ENCODE measurements around the gene PDZD2. TPM values are rescaled to one million over a fixed set of nuclear protein-coding genes. Genes with fewer than 3 reads are reported as not detected.

PDZD2 gene
- total and polyA plus RNA-seq, 2 donors (not counting 3 experiments of a cell fraction or from before 2014, with no cell fraction given), result 0.66 to 6.9 TPM

DNA sequence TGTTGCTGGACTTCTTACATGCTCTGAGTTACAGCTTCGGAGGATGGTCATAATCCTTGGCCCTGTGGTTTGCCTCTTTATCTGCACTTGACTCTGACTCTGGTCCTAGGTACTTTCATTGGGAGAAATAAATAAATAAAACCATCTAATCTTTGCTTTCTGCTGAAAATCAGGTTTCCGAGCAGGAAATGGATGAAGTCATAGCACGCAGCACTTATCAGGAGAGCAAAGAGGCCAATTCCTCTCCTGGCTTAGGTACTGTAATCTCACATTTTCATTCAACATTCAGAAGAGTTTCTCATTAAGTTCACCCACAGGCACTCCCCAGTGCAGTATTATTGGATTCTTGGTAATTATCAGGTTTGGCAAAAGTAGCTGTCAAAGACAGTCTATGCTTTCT is 430.5 kb downstream of the PDZD2 start:
- H3K4me2 ChIP-seq (ENCODE audit: insufficient read depth, low read length), result peak overlapping the region; percentile 9
- TF ChIP-seq POLR2AphosphoS5 (IDR thresholded peaks at IDR 0.05; ENCODE audit: insufficient read depth, low read depth, low read length) (no peak), POLR2A (IDR thresholded peaks at IDR 0.05; ENCODE audit: low read depth, low read length) (no peak), FOS (IDR thresholded peaks at IDR 0.05; ENCODE audit: borderline replicate concordance, insufficient read depth, low read length) (no peak), MYC (IDR thresholded peaks at IDR 0.05; ENCODE audit: low read depth, low read length) (no peak), JUN (IDR thresholded peaks at IDR 0.05; ENCODE audit: borderline replicate concordance, insufficient read depth, insufficient read length, low read depth) (peak; percentile 54), EZH2 (IDR thresholded peaks at IDR 0.05; ENCODE audit: borderline replicate concordance, low read depth, low read length, severe bottlenecking) (no peak), GATA2 (IDR thresholded peaks at IDR 0.05; ENCODE audit: insufficient read depth, insufficient read length, low read depth, low read length) (peak; percentile 27)
- TF ChIP-seq, protein P1, sequence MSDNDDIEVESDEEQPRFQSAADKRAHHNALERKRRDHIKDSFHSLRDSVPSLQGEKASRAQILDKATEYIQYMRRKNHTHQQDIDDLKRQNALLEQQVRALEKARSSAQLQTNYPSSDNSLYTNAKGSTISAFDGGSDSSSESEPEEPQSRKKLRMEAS (IDR thresholded peaks at IDR 0.05; ENCODE audit: insufficient read depth, insufficient read length), result no peak
- TF ChIP-seq, protein P2, sequence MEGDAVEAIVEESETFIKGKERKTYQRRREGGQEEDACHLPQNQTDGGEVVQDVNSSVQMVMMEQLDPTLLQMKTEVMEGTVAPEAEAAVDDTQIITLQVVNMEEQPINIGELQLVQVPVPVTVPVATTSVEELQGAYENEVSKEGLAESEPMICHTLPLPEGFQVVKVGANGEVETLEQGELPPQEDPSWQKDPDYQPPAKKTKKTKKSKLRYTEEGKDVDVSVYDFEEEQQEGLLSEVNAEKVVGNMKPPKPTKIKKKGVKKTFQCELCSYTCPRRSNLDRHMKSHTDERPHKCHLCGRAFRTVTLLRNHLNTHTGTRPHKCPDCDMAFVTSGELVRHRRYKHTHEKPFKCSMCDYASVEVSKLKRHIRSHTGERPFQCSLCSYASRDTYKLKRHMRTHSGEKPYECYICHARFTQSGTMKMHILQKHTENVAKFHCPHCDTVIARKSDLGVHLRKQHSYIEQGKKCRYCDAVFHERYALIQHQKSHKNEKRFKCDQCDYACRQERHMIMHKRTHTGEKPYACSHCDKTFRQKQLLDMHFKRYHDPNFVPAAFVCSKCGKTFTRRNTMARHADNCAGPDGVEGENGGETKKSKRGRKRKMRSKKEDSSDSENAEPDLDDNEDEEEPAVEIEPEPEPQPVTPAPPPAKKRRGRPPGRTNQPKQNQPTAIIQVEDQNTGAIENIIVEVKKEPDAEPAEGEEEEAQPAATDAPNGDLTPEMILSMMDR (IDR thresholded peaks at IDR 0.05; ENCODE audit: extremely low read depth in 1 of 2, insufficient read depth in 1 of 2, low read depth in 1 of 2, low read length in 2 of 2), result no peak
- no peak overlapping the region for H2AFZ ChIP-seq (ENCODE audit: low read depth, low read length)
- FAIRE-seq (no peak), DNase-seq (ENCODE audit: low read depth, low spot score) (peak; percentile 46)
- H3K9ac ChIP-seq (replicated peaks; ENCODE audit: extremely low read depth, insufficient read depth, low read length), result no peak overlapping the region
- no peaks in the 10 kb centered on the region for H3K9me1 ChIP-seq (replicated peaks; ENCODE audit: control insufficient read depth, extremely low read depth, insufficient read depth, low read length)
- H3K9me3 ChIP-seq (replicated peaks; ENCODE audit: control insufficient read depth, insufficient read depth, low read length), result no peaks in the 10 kb centered on the region
- H3K27ac ChIP-seq (ENCODE audit: insufficient read depth, low read depth, low read length), result no peak overlapping the region
- POLR2A ChIA-PET, result no interaction called here
- dilution Hi-C loops (cut with MboI; ENCODE audit: extremely low pct_ligation_motif_present, low sequenced_read_pairs) (no loop called here), intact Hi-C loops (cut with micrococcal nuclease) (loop anchor here (2.0 kb wide), 1 partner anchor 41 kb away; no protein-coding TSS in a partner anchor)
- H3K79me2 ChIP-seq (ENCODE audit: control insufficient read depth, insufficient read depth, low read length), result no peaks in the 10 kb centered on the region
- H3K27me3 ChIP-seq (ENCODE audit: control insufficient read depth in 2 of 2, insufficient read depth in 2 of 2, low read length in 2 of 2), result no peaks in the 10 kb centered on the region
- no peaks in the 10 kb centered on the region for H3K36me3 ChIP-seq (ENCODE audit: control insufficient read depth in 2 of 2, extremely low read depth in 1 of 2, insufficient read depth in 2 of 2, low read length in 2 of 2)
- H3K4me1 ChIP-seq (ENCODE audit: control insufficient read depth, extremely low read depth, insufficient read depth, low read length), result peaks cover 19% of the 10 kb centered on the region
- H3K4me3 ChIP-seq (replicated peaks in 1 of 3; ENCODE audit: insufficient read depth in 1 of 3, low read depth in 1 of 3, low read length in 3 of 3), result no peak overlapping the region
- no TSS peak for BruUV-seq (replicated peaks)
- CTCF ChIA-PET, result interaction anchor here (2.1 kb wide), 1 partner anchor 244 kb away, joined by 7 read pairs; no protein-coding TSS in a partner anchor
- H4K20me1 ChIP-seq (replicated peaks; ENCODE audit: control insufficient read depth, extremely low read depth, insufficient read depth, low read length), result no peaks in the 10 kb centered on the region

Measured in endothelial cell of umbilical vein (primary cell).